Mesothelial cell of epicardium (in vitro differentiated cells): Measurements from ENCODE around the gene ZXDB. TPM values are rescaled to one million over a fixed set of nuclear protein-coding genes. Genes with fewer than 3 reads are reported as not detected.

Experiments
- DNase-seq, 2 experiments: peaks; one replicate each; pipeline ENCODE4 v3.0.0; 2021; ENCODE audit warnings: low spot score in 2 of 2; ENCODE audit not compliant: unreplicated experiment in 2 of 2
- H3K27ac Mint-ChIP-seq: 2 replicates; pipeline ENCODE4 v1.8.0; 2021; ENCODE audit warnings: mixed read lengths
- H3K27me3 Mint-ChIP-seq: 2 replicates; pipeline ENCODE4 v1.8.0; 2021; ENCODE audit warnings: low read depth, mixed read lengths
- H3K36me3 Mint-ChIP-seq: 2 replicates; pipeline ENCODE4 v1.8.0; 2021; ENCODE audit warnings: mixed read lengths
- H3K4me1 Mint-ChIP-seq: 2 replicates; pipeline ENCODE4 v1.8.0; 2021; ENCODE audit warnings: mixed read lengths
- H3K4me3 Mint-ChIP-seq: 2 replicates; pipeline ENCODE4 v1.8.0; 2021; ENCODE audit warnings: mild to moderate bottlenecking, moderate library complexity, mixed read lengths
- H3K9me3 Mint-ChIP-seq: 2 replicates; pipeline ENCODE4 v1.8.0; 2021; ENCODE audit warnings: mixed read lengths
- CTCF ChIP-seq: fragments of 200-600 bp; sonication (generic); IDR thresholded peaks from one replicate; pipeline ENCODE4 v1.5.0; 2021; ENCODE audit warnings: antibody characterized with exemption; ENCODE audit not compliant: unreplicated experiment
- total RNA-seq: library from RNA; stranded (reverse); gene quantifications from 3 replicates; pipeline ENCODE4 v1.2.1, GENCODE V29; 2021

Gene ZXDB
- total RNA-seq, 1 donor from 2014 or later: 9.7 TPM

GRCh38 chrX:57643698-57644097, 51.9 kb downstream of the ZXDB start:
- no peak for DNase-seq
- H3K4me1 Mint-ChIP-seq: no peaks in the 10 kb centered on the region
- H3K4me3 Mint-ChIP-seq: no peak overlapping the region
- no peak overlapping the region for H3K27ac Mint-ChIP-seq
- H3K9me3 Mint-ChIP-seq: peaks cover 79% of the 10 kb centered on the region
- no peaks in the 10 kb centered on the region for H3K27me3 Mint-ChIP-seq
- TF ChIP-seq CTCF: no peak
- peaks cover 4% of the 10 kb centered on the region for H3K36me3 Mint-ChIP-seq

GRCh38 chrX:57647020-57647419, 55.2 kb downstream of the ZXDB start:
- no peak overlapping the region for H3K27ac Mint-ChIP-seq
- no peak overlapping the region for H3K4me3 Mint-ChIP-seq
- no peaks in the 10 kb centered on the region for H3K27me3 Mint-ChIP-seq
- no peak for TF ChIP-seq CTCF
- H3K9me3 Mint-ChIP-seq: peaks cover 74% of the 10 kb centered on the region
- no peak for DNase-seq
- H3K4me1 Mint-ChIP-seq: no peaks in the 10 kb centered on the region
- no peaks in the 10 kb centered on the region for H3K36me3 Mint-ChIP-seq

Other genes with a start within 250 kb of the ZXDB start
- not detected in 3 replicates for gene NLRP2B, start 88.2 kb downstream of the ZXDB start, total RNA-seq